Thymus (tissue), 11 donors: ENCODE measurements around the gene KAT2A. TPM values are rescaled to one million over a fixed set of nuclear protein-coding genes. Genes with fewer than 3 reads are reported as not detected.

Source experiments
- DNase-seq, 9 donors: peaks; one replicate each; pipeline ENCODE4 v3.0.0-alpha.2; 2013; ENCODE audit warnings: low spot score in 9 of 9, low read depth in 6 of 9, missing footprints in 1 of 9
- H3K27ac ChIP-seq, 2 donors: one replicate each; pipeline ENCODE4 v1.5.1; 2013; ENCODE audit warnings: control low read depth in 1 of 2, low read depth in 1 of 2, low read length in 1 of 2, mild to moderate bottlenecking in 1 of 2, moderate library complexity in 1 of 2
- H3K27me3 ChIP-seq, 2 donors: one replicate each; pipeline ENCODE4 v1.5.1; 2013; ENCODE audit warnings: low read length in 1 of 2; ENCODE audit not compliant: control insufficient read depth in 2 of 2, insufficient read depth in 1 of 2
- H3K36me3 ChIP-seq, 2 donors: one replicate each; pipeline ENCODE4 v1.5.1; 2013; ENCODE audit warnings: low read length in 1 of 2, mild to moderate bottlenecking in 1 of 2, moderate library complexity in 1 of 2; ENCODE audit not compliant: control insufficient read depth in 2 of 2, insufficient read depth in 2 of 2
- H3K4me1 ChIP-seq, 2 donors: one replicate each; pipeline ENCODE4 v1.5.1; 2013; ENCODE audit warnings: low read length in 2 of 2; ENCODE audit not compliant: control insufficient read depth in 2 of 2, insufficient read depth in 2 of 2
- H3K4me3 ChIP-seq, 2 donors: one replicate each; pipeline ENCODE4 v1.5.1; 2013; ENCODE audit warnings: low read length in 2 of 2, control low read depth in 1 of 2, mild to moderate bottlenecking in 1 of 2
- H3K9me3 ChIP-seq, 2 donors: one replicate each; pipeline ENCODE4 v1.5.1; 2013; ENCODE audit warnings: low read length in 1 of 2, mild to moderate bottlenecking in 1 of 2; ENCODE audit not compliant: control insufficient read depth in 2 of 2, insufficient read depth in 1 of 2
- WGBS: extraction: QIAGEN DNeasy Blood & Tissue Kit; methylation state at CpG from one replicate; pipeline ENCODE4 v1.1.7; 2013; 5-methylcytosine and 5-hydroxymethylcytosine counted together
- polyA plus RNA-seq: library from polyadenylated mRNA; stranded (reverse); fragments of 200-250 nt; gene quantifications from one replicate; pipeline ENCODE4 v1.2.3, GENCODE V29; 2013
- total RNA-seq: library from RNA; stranded (reverse); fragments of 120-200 nt; gene quantifications from one replicate; pipeline ENCODE4 v1.2.4, GENCODE V29; 2013
- donor health status: healthy.

The KAT2A gene
- total and polyA plus RNA-seq, 2 donors: 9.7 to 103 TPM

GRCh38 chr17:42103221-42103954 lies 17.8 kb downstream of the KAT2A start:
- H3K27me3 ChIP-seq: peaks cover 0 to 10% of the 10 kb centered on the region in 2 donors
- H3K4me1 ChIP-seq: peaks cover 3 to 13% of the 10 kb centered on the region in 2 donors
- peaks cover 0 to 4% of the 10 kb centered on the region in 2 donors for H3K9me3 ChIP-seq
- no peak for DNase-seq
- WGBS: 97% methylated on average over 11 of the region's 11 CpGs
- H3K27ac ChIP-seq: no peak overlapping the region
- no peak overlapping the region for H3K4me3 ChIP-seq
- H3K36me3 ChIP-seq: peaks cover 0 to 3% of the 10 kb centered on the region in 2 donors

DNA sequence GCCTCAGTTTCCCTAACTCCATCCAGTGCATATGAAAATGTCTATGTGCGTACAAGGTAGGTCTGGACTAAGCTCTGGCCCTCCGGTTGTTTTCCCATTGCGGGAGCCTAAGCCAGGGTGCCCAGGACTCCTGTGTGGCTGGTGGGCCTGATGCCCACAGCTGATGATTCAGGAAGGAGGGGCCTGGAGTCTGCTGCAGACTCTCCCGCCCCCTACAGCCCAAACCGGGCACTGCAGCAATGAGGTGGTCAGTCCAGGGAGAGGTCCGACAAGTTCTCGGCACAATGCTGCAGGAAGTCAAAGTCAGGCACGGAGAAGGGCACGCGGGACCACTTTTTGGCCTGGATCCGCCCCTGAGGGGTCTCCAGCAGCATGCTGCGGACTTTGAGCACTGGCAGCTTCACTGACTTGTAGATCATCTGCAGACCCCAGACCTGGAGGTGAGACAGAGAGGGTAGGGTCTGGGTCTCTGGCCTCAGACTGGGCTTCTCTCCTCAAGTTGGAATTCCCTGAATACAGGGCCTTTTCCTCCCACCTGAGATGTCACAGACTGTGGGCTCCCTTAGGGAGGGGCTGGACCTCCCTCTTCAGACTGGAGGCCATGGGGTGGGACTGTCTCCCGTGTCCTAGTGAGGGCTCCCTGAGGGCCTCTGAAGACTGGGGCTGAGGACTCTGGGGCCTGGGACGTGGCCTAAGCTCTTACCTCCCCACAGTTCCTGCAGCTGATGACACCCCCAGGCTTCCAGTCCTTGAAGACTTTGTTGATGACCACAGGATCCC lies 19.5 kb downstream of the KAT2A start:
- no peaks in the 10 kb centered on the region for H3K9me3 ChIP-seq
- WGBS: 62% methylated on average over 14 of the region's 14 CpGs
- H3K27me3 ChIP-seq: peaks cover 11 to 27% of the 10 kb centered on the region in 2 donors
- peaks cover 3 to 9% of the 10 kb centered on the region in 2 donors for H3K4me1 ChIP-seq
- peaks cover 0 to 3% of the 10 kb centered on the region in 2 donors for H3K36me3 ChIP-seq
- H3K4me3 ChIP-seq: no peak overlapping the region
- DNase-seq: peak in 2 of 9 donors; percentile 58 to 66
- H3K27ac ChIP-seq: no peak overlapping the region

- no peaks in the 10 kb centered on the region for H3K9me3 ChIP-seq
- no peaks in the 10 kb centered on the region for H3K36me3 ChIP-seq
- no peak overlapping the region for H3K4me3 ChIP-seq
- peaks cover 3 to 9% of the 10 kb centered on the region in 2 donors for H3K4me1 ChIP-seq
- no peak for DNase-seq
- peaks cover 11 to 36% of the 10 kb centered on the region in 2 donors for H3K27me3 ChIP-seq
- H3K27ac ChIP-seq: no peak overlapping the region
- whole genome bisulfite sequencing: 84% methylated on average over 14 of the region's 14 CpGs
Measured at GRCh38 chr17:42098730-42099399, 22.3 kb downstream of the KAT2A start.

GRCh38 chr17:42097691-42098631 lies 23.2 kb downstream of the KAT2A start, which contains the start of gene ZNF385C:
Gene ZNF385C (minus strand): TSS chr17:42098473. CDS start chr17:42063056, 35,417 bp downstream.
- DNase-seq: peak in 1 of 9 donors; percentile 51
- H3K27me3 ChIP-seq: peaks cover 11 to 36% of the 10 kb centered on the region in 2 donors
- H3K4me1 ChIP-seq: peaks cover 3 to 12% of the 10 kb centered on the region in 2 donors
- H3K27ac ChIP-seq: no peak within 1 kb of the TSS
- H3K9me3 ChIP-seq: no peaks in the 10 kb centered on the region
- WGBS: 14% methylated on average over 52 of the region's 52 CpGs
- no peaks in the 10 kb centered on the region for H3K36me3 ChIP-seq
- peak within 1 kb of the TSS in 1 of 2 donors; percentile 20 for H3K4me3 ChIP-seq

DNA sequence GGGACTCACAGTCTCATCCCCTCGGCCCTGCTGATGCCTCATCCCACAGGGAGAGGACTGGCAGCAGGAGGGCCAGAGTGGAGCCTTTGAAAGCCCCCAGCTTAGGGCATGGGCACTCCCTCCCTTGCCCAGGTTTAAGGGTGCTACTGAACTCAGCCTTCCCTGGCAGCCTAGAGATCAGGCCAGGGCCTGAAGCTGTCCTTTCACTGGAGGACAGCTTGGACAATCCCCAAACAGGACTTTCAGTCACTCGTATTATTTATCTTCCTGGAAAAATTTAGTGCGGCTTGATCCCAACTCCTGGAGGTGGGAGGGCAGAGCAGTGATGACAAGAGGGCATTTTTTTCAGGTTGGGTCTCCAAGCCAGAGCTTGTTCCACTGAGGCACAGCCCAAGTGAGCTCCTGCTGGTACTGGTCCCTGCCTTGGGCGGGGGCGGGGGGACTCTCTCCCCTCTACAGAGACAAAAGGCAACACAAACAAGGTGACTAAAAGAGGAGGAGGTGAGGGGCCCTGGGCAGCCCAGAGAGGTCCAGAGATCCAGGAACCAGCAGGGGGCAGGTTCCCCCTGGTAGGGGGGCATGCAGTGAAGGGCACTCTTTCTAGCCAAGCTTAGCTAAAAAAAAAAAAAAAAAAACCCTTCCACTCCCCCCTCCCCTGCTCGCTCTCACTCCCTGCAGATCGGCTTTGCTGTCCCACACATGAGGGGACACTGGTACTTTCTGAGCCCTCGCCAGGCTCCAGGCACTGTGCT lies 24.6 kb downstream of the KAT2A start:
- Histone ChIP-seq H3K36me3 (no peaks in the 10 kb centered on the region), H3K9me3 (no peaks in the 10 kb centered on the region), H3K27ac (no peak overlapping the region), H3K27me3 (peaks cover 11 to 36% of the 10 kb centered on the region in 2 donors), H3K4me1 (peaks cover 3 to 17% of the 10 kb centered on the region in 2 donors), H3K4me3 (no peak overlapping the region)
- no peak for DNase-seq
- 93% methylated on average over 8 of the region's 8 CpGs for WGBS

DNA sequence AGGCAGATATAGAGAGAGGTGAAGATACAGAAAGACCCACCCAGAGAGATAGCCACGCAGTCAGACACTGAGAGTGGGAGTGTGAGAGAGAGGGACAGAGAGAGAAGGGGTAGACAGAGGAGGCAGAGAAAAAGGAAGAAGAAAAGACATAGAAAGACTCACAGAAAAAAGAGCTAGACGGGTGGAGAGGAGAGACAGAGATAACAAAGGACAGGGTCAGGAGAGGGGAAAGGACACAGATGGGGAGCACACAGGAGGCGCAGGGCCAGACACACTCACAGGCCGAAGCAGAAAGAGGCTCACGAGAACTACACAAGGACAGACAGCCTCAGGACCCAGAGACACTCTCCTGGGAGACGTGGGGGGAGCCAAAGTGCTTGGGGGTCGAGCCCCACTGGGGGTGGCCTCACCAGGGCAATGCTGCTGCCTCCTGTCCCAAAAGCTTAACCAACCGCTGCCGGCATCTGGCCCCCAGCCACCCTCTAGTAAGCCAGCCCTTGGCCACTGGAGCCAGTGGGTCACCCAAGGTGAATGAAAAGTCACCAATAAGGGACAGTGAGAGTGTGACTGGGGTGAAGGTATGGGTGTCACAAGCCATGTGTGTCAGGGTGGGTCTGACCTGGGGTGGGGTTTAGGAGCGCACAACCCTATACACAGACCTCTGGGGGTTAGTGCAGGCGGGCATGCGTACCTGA lies 26.6 kb downstream of the KAT2A start:
- H3K9me3 ChIP-seq: no peaks in the 10 kb centered on the region
- no peak for DNase-seq
- WGBS: 99% methylated on average over 12 of the region's 12 CpGs
- H3K36me3 ChIP-seq: no peaks in the 10 kb centered on the region
- H3K27ac ChIP-seq: no peak overlapping the region
- H3K27me3 ChIP-seq: peaks cover 11 to 36% of the 10 kb centered on the region in 2 donors
- peaks cover 3 to 17% of the 10 kb centered on the region in 2 donors for H3K4me1 ChIP-seq
- H3K4me3 ChIP-seq: no peak overlapping the region

- H3K36me3 ChIP-seq: no peaks in the 10 kb centered on the region
- peaks cover under 1 to 14% of the 10 kb centered on the region in 2 donors for H3K4me1 ChIP-seq
- H3K27ac ChIP-seq: no peak overlapping the region
- H3K9me3 ChIP-seq: no peaks in the 10 kb centered on the region
- no peak overlapping the region for H3K4me3 ChIP-seq
- DNase-seq: no peak
- 55% methylated on average over 6 of the region's 6 CpGs for WGBS
- peaks cover 8 to 24% of the 10 kb centered on the region in 2 donors for H3K27me3 ChIP-seq
Measured at GRCh38 chr17:42092939-42093338, 28.2 kb downstream of the KAT2A start.
